CD1c-positive myeloid dendritic cell (primary cell): ENCODE data around the gene ETV1.

ENCODE experiments used
- DNase-seq: peaks from one replicate; pipeline ENCODE4 v3.0.0-alpha.2; 2016; ENCODE audit errors: extremely low spot score

Gene ETV1

GRCh38 chr7:13879143-13879542 lies 110.3 kb downstream of the ETV1 start:
- no peak for DNase-seq

GRCh38 chr7:13878154-13878553 lies 111.3 kb downstream of the ETV1 start:
- DNase-seq: no peak

GRCh38 chr7:13875496-13876074 lies 113.9 kb downstream of the ETV1 start:
- no peak for DNase-seq

GRCh38 chr7:13874783-13875182 lies 114.7 kb downstream of the ETV1 start:
- no peak for DNase-seq

- DNase-seq: no peak
Observed at GRCh38 chr7:13872709-13873108, 116.8 kb downstream of the ETV1 start.

GRCh38 chr7:13871008-13871407 lies 118.5 kb downstream of the ETV1 start:
- no peak for DNase-seq

GRCh38 chr7:13860734-13861133 lies 128.7 kb downstream of the ETV1 start:
- DNase-seq: no peak

GRCh38 chr7:13856012-13856411 lies 133.5 kb downstream of the ETV1 start:
- DNase-seq: no peak

GRCh38 chr7:13852281-13852968 lies 137.0 kb downstream of the ETV1 start:
- no peak for DNase-seq

- DNase-seq: no peak
Observed at GRCh38 chr7:13851736-13852135, 137.7 kb downstream of the ETV1 start.

- DNase-seq: peak; percentile 74
Observed at GRCh38 chr7:13850185-13850752, 139.2 kb downstream of the ETV1 start.

GRCh38 chr7:13849163-13849892 lies 140.1 kb downstream of the ETV1 start:
- DNase-seq: no peak

GRCh38 chr7:13848681-13849131 lies 140.8 kb downstream of the ETV1 start:
- DNase-seq: no peak

- DNase-seq: no peak
Observed at GRCh38 chr7:13846386-13846785, 143.1 kb downstream of the ETV1 start.

GRCh38 chr7:13845601-13846000 lies 143.9 kb downstream of the ETV1 start:
- DNase-seq: no peak

GRCh38 chr7:13844954-13845353 lies 144.5 kb downstream of the ETV1 start:
- DNase-seq: no peak

GRCh38 chr7:13841284-13841683 lies 148.2 kb downstream of the ETV1 start:
- DNase-seq: no peak
